ENCODE measurements around the gene COL4A1. TPM values are rescaled to one million over a fixed set of nuclear protein-coding genes. Genes with fewer than 3 reads are reported as not detected.

The COL4A1 gene
- total and polyA plus RNA-seq, 2 of the 13 experiments (the other 11 are each of a cell fraction or from before 2014, with no cell fraction given): not detected

- no peak for TF ChIP-seq FOXC1 (CRISPR knock-in tag; IDR thresholded peaks at IDR 0.05; ENCODE audit: borderline replicate concordance)
- TF ChIP-seq ZNF577 (CRISPR knock-in tag; IDR thresholded peaks at IDR 0.05; ENCODE audit: borderline replicate concordance, low read depth): no peak
- no peak for TF ChIP-seq POLR2A (IDR thresholded peaks at IDR 0.05; ENCODE audit: insufficient read depth in 1 of 2, low read depth in 2 of 2, low read length in 2 of 2)
- no peak for TF ChIP-seq EHMT2 (IDR thresholded peaks at IDR 0.05; ENCODE audit: borderline replicate concordance, low read depth, low read length)
- TF ChIP-seq MYC (CRISPR knock-in tag; IDR thresholded peaks at IDR 0.05; ENCODE audit: borderline replicate concordance): no peak
Observed at GRCh38 chr13:110320645-110321044, 13.7 kb upstream of the COL4A1 start (continued).

GRCh38 chr13:110319774-110320509, 13.0 kb upstream of the COL4A1 start:
- no TSS peak for BruUV-seq (replicated peaks)
- DNase-seq (ENCODE audit: low spot score) (no peak), ATAC-seq (no peak), FAIRE-seq (no peak)
- Histone ChIP-seq H3K4me3 (replicated peaks in 1 of 3; ENCODE audit: insufficient read depth in 1 of 3, low read depth in 2 of 3, low read length in 3 of 3) (no peak overlapping the region), H3K9me3 (ENCODE audit: low read length) (no peaks in the 10 kb centered on the region), H3K9ac (ENCODE audit: insufficient read depth, low read depth, low read length) (no peak overlapping the region), H2AFZ (ENCODE audit: low read length) (no peak overlapping the region), H4K20me1 (ENCODE audit: insufficient read depth, low read length) (no peaks in the 10 kb centered on the region), H3K27me3 (ENCODE audit: control insufficient read depth in 1 of 2, insufficient read depth in 2 of 2, low read length in 2 of 2) (peaks cover 3 to 68% of the 10 kb centered on the region in 2 experiments; a peak in 3 of 5 replicates), H3K27ac (ENCODE audit: extremely low read length, insufficient read depth, low read length) (no peak overlapping the region), H3K4me2 (ENCODE audit: low read depth, low read length) (no peak overlapping the region), H3K79me2 (ENCODE audit: insufficient read depth, low read length) (no peaks in the 10 kb centered on the region), H3K4me1 (ENCODE audit: insufficient read depth, low read length) (no peaks in the 10 kb centered on the region), H3K36me3 (replicated peaks in 1 of 2; ENCODE audit: control insufficient read depth in 1 of 2, insufficient read depth in 2 of 2, low read length in 2 of 2) (no peaks in the 10 kb centered on the region)
- ChIA-PET POLR2A (no interaction called here), CTCF (ENCODE audit: low intra/inter-chr PET ratio, low total read pairs) (no interaction called here)
- in situ Hi-C loops (cut with HindIII; ENCODE audit: extremely low pct_ligation_motif_present, low pct_unique_long_range_greater_than_20kb) (no loop called here), intact Hi-C loops (cut with micrococcal nuclease; ENCODE audit: unreplicated experiment) (no loop called here)
- no peak for TF ChIP-seq JDP2 (CRISPR knock-in tag; IDR thresholded peaks at IDR 0.05; ENCODE audit: borderline replicate concordance)
- TF ChIP-seq NCOA2 (CRISPR knock-in tag; IDR thresholded peaks at IDR 0.05): no peak
- WGBS (ENCODE audit: low lambda C conversion rate): 24% methylated on average over 17 of the region's 19 CpGs

- H3K36me3 ChIP-seq (replicated peaks in 1 of 2; ENCODE audit: control insufficient read depth in 1 of 2, insufficient read depth in 2 of 2, low read length in 2 of 2): no peaks in the 10 kb centered on the region
- BruUV-seq (replicated peaks): no TSS peak
- H4K20me1 ChIP-seq (ENCODE audit: insufficient read depth, low read length): no peaks in the 10 kb centered on the region
- H3K4me2 ChIP-seq (ENCODE audit: low read depth, low read length): no peak overlapping the region
- H3K27ac ChIP-seq (ENCODE audit: extremely low read length, insufficient read depth, low read length): no peak overlapping the region
- DNase-seq (ENCODE audit: low spot score): no peak
- 4% methylated on average over 4 of the region's 4 CpGs for WGBS (ENCODE audit: low lambda C conversion rate)
- FAIRE-seq: no peak
- no peak for ATAC-seq
- no peaks in the 10 kb centered on the region for H3K79me2 ChIP-seq (ENCODE audit: insufficient read depth, low read length)
- no peaks in the 10 kb centered on the region for H3K9me3 ChIP-seq (ENCODE audit: low read length)
- H3K27me3 ChIP-seq (ENCODE audit: control insufficient read depth in 1 of 2, insufficient read depth in 2 of 2, low read length in 2 of 2): peaks cover 4 to 72% of the 10 kb centered on the region in 2 experiments; a peak in 3 of 5 replicates
- CTCF ChIA-PET (ENCODE audit: low intra/inter-chr PET ratio, low total read pairs): no interaction called here
- H2AFZ ChIP-seq (ENCODE audit: low read length): no peak overlapping the region
- no peak overlapping the region for H3K4me3 ChIP-seq (replicated peaks in 1 of 3; ENCODE audit: insufficient read depth in 1 of 3, low read depth in 2 of 3, low read length in 3 of 3)
- H3K4me1 ChIP-seq (ENCODE audit: insufficient read depth, low read length): no peaks in the 10 kb centered on the region
- no peak overlapping the region for H3K9ac ChIP-seq (ENCODE audit: insufficient read depth, low read depth, low read length)
- in situ Hi-C loops (cut with HindIII; ENCODE audit: extremely low pct_ligation_motif_present, low pct_unique_long_range_greater_than_20kb): no loop called here
- intact Hi-C loops (cut with micrococcal nuclease; ENCODE audit: unreplicated experiment): no loop called here
- POLR2A ChIA-PET: no interaction called here
- TF ChIP-seq RBM22 (optimal IDR thresholded peaks at IDR 0.05; ENCODE audit: low read length): no peak
- no peak for TF ChIP-seq ZBTB20 (CRISPR knock-in tag; IDR thresholded peaks at IDR 0.05; ENCODE audit: borderline replicate concordance, low read depth)
- TF ChIP-seq BATF2 (CRISPR knock-in tag; IDR thresholded peaks at IDR 0.05): no peak
- no peak for TF ChIP-seq GATAD2A (CRISPR knock-in tag; IDR thresholded peaks at IDR 0.05)
- no peak for TF ChIP-seq ZNF552 (CRISPR knock-in tag; IDR thresholded peaks at IDR 0.05; ENCODE audit: borderline replicate concordance)
- no peak for TF ChIP-seq ZNF446 (CRISPR knock-in tag; IDR thresholded peaks at IDR 0.05)
- no peak for TF ChIP-seq ZFP36L1 (CRISPR knock-in tag; IDR thresholded peaks at IDR 0.05)
- no peak for TF ChIP-seq ZSCAN31 (CRISPR knock-in tag; IDR thresholded peaks at IDR 0.05; ENCODE audit: low read depth)
Observed at GRCh38 chr13:110319397-110319773, 12.4 kb upstream of the COL4A1 start.
